GM21619 (cell line): Measurements from ENCODE around the gene CDC42BPA.
"Not testable (repeated sequence)": the region's sequence is repeated elsewhere in the genome, so short reads cannot be mapped to it uniquely, and the experiment has no call there.

ENCODE experiments used
- ATAC-seq: cut with Tn5 transposase; IDR thresholded peaks from one replicate; pipeline ENCODE4 v1.9.1; 2021; ENCODE audit not compliant: unreplicated experiment

The CDC42BPA gene

DNA sequence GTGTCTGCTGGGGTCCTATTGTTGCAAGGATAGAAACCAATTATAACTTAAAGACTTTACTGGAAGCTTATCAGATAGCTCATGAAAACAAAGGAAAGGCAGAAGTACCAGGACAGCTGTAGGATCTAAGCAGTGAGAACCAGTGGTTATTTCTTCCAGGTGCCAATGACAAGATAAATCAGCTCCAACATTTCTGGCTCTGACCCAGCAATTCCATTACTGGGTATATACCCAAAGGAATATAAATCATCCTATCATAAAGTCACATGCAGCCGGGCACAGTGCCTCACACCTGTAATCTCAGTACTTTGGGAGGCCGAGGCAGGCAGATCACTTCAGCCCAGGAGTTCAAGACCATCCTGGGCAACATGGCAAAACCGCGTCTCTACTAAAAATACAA, 17.8 kb upstream of the CDC42BPA start:
- ATAC-seq: not testable (repeated sequence)

DNA sequence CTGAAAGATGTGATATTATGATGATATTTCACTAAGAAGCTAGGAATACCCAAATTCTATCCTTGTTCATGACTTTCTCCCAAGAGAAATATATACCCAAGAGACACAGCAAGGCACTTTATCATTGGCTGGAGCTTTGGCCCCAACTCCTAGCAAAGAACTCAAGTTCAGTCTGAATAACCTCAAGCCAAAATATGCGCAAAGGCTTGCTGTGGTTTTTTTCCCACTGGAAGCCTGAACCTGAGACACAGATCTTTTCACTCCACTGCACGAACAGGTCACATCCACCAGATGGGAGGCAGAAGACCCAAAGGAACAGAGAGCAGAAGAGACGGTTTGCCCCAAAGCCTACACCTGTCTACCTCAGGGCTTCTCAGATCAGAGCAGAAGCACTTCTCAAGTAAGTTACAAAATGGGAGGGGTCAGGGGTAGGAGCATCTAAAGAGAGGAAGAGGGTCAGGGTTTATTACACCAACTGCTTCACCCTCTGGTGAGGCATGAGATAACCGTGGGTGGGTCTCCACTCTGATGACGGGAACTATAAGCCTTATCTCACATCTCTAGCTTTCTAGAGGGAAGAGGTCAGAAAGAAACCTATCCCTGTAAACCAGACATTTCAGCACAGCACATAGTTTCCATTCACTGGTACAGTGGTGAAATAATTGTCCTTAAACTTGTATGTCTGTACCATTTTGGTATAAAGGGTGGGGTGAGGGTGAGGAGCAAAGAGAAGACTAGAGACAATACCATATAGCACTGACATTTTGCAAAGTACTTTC, 17.1 kb upstream of the CDC42BPA start:
- no peak for ATAC-seq

DNA sequence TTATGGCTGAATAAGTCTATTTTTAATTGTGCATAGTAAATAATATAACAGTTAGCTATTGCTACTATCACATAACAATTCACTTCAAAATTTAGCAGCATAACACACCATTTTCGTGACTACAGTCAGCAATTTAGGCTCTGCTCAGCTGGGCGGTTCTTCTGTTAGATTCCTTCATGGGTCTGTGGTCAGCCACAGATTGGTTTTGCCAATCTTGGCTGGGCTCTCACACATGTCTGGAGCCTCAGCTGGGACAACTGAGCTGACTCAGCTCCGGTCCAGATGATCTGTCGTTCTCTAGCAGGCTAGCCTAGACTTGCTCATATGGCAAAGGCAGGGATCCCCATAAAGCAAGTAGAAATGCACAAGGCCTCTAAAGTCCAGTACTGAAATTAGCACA, 15.1 kb upstream of the CDC42BPA start:
- no peak for ATAC-seq

DNA sequence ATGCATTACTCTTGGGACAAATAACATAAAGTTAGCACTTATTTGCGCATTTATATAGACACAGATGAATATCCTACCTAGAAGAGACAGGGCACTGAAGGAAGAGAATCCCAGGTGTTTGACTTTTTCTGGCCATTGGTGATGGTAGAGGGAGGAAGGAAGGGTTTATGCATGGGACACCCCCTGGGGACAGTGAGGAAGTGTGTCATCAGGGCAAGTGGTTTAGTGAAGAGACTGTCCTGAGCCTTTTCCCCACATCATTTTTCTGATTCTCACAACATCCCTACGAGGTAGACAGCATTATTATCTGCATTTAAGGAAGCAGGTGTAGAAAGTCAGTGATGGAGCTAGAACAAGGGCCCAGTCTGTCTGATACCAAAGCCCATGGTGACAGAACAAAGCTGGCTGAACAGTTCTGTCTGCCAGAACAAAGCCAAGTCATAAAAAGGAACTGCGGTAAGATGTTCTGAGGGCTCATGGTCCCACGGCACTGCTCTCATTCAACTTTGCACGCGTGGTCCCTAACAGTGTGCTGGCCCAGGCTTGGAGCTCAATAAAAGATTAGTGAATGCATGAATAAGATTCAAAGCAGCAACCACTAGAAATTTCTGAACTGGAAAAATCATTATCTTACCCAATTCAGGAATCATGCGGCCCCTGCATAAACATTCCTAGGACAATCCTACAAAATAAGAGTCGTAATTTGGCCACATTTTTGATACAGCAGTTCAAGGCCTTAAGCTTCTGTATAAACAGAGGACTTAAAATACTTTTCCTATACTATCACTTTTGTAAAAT, 12.2 kb upstream of the CDC42BPA start:
- no peak for ATAC-seq

DNA sequence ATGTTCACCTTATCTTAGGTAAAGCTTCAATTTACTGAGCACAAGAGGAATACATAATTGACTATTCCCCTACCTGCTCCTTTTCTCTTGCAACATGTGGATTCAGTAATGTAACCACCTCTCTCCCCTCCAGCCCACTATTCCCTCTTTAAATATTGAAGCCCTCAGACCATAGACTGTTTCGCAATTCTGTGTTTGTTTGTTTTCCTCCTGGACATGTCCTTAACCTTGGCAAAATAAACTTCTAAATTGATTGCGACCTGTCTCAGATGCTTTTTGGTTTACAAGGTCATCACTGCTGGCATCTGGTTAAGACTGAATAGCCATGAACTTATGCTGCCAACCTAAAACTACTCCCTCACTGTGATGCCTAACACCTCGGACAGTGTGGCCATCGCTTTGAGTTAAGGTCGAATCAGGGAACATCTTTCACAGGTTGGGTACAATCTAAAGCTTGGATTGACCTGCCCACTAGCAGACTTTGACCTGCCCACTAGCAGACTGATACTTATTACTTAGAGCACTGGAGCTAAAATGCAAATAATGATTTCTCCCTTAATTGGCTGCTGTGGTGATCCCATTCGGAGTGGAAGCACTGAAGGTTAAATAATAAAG, 10.2 kb upstream of the CDC42BPA start:
- no peak for ATAC-seq

DNA sequence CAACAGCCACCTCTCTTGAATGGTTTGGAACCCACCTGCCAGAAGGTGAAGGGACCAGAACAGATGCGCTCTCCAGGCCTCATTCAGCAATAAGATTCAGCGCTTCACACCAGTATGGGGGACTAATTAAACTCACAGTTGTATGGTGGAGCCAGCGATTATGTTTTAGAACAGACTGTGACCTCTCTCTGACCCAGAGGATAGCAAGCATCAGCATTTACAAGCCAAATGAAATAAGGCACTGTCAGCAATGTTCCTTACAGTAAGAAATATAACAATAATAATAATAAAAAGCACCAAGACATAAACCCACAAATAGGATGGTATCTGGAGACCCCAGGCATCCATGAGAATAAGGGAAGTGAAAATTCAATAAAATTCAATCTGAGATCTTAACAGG, 6.9 kb upstream of the CDC42BPA start:
- ATAC-seq: no peak

GRCh38 chr1:227323967-227324268, 5.6 kb upstream of the CDC42BPA start:
- no peak for ATAC-seq

DNA sequence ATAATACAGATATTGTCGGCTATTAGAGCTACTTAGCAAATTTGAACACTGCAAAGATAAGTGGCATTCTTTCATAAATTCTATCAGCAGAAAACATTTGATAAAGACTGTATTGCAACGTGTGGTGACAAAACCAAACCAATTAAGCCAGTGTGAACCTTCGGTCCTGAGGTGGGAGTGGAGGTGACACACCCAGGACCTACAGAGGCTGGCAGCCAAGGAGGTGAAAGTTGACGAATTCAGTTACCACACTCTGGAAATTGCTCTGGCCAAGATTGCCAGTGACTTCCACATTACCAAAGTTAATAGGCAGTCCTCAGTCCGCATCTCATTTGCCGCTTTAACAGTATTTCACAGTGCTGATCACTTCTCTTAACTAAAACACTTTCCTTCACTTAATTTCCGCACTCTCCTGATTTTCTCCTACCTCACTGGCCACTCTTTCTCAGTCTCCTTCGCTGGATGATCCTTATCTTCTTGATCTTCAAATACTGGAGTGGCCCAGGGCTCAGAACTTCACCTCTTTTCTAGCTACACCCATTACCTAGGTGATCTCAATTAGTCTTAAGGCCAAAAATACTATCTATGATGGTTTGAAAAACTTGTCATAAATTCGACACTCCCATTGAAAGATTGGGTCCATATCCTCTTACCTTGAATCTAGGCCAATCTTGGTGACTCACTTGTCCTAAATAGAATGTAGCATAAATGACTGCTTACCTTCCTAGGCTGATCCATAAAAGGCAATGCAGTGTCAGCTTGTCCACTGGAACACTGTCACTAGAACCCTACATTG, 5.1 kb upstream of the CDC42BPA start:
- no peak for ATAC-seq

DNA sequence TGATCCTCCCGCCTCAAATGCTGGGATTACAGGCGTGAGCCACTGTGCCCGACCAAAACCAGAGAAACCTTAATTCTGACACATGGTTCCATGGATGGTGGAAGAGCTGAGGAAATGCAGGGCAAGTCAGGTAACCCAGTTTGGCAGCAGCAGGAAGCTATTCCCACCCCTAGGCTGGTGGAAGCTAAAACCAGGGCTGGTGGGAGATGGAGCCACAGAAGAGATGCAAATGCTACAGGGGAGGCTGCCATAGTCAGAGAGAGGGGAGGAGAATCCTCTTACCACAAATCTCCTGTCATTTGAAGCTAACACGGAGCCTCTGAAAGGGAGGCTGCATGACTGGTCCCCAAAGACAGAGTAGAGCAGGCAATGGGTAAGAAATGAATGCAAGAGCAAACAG, 4.1 kb upstream of the CDC42BPA start:
- ATAC-seq: no peak

GRCh38 chr1:227321035-227321434, 2.7 kb upstream of the CDC42BPA start:
- ATAC-seq: peak; percentile 51

DNA sequence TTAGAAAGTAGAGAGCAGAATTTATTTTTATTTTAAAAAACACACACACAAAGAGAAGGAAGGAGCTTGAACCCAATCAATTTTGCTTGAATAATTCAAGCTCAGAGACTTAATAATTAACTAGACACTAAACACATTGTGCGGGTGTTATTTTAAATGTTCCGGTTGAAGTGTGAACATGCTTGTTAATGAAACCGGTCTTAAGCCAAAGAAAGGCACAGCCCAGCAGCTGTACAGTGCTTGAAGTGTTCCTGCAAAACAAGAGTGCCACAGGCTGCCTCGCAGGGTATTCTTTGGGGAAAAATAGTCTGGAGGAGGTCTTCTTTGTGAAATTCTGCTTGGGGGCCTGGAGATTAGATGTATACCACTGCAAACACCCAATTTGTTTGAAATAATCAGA, 2.2 kb upstream of the CDC42BPA start:
- ATAC-seq: no peak

GRCh38 chr1:227318853-227319607, 738 bp upstream of the CDC42BPA start:
- ATAC-seq: no peak

GRCh38 chr1:227317523-227318015, 723 bp downstream of the CDC42BPA start:
- no peak for ATAC-seq

DNA sequence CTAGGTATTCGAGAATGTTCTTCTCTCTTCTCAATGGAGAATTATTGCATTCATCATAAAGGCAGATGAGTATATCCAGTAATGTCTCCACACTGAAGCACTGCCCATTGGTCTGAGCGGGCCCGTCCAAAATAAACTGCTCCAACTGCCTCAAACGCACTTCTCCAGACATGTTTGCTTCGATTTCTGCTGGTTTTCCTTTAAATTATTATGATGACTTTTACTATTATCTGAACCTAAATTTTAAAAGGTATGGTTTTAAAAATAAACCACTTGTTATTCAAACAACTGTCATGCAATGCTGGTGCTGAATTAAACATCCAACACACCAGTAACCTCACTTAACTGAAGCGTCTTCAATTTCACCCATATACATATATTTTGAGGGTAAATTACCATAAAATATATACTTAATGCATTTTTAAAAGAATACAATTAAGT, 1.3 kb downstream of the CDC42BPA start:
- no peak for ATAC-seq

DNA sequence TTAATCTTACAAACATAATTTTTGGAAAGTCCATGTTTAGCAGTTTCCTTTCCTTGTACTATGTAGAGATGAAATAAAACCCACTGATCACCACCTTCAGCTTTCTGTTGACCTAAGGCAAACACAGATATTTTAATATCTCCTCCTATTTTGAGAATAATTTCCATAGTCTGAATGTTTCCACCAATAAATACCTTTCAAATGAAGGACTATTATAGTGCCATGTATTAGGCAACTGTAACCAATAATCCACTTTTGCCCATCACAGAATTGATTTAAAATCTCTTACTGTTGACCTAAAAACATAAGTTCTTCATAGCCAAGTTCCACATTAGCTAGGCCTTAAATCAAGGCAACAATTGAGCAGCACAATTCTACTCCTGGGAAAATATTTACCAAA, 1.8 kb downstream of the CDC42BPA start:
- no peak for ATAC-seq

DNA sequence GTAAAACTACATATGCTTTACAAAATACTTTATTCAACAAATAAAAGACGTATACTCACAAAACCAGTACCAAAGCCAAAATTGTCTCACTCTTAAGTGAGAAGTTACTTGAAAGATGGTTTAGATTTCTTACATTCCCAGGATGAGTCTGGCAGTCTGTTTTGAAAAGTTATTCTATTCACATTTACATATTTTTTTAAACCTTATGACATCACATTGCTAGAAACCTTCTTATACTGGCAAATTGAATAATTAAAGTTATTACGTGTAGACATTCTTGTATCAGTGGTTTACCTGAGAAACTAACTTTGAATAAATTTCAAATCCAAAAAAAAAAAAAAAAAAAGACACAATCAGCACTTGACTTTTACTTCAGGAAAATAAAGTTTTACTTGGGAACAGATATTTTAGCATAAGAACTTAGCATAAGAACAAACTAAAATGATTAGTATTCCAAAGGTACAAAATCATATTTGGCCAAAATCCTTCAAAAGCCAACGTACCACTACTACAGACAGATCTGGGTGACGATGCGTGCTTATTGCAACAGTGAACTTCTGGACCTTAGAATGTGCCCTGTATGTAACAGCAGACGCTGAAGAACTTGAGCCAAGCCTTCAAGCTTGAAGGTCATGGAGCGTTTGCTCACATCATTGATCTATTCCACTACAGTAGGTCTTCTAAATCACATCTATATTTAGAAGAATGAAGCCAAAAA, 2.5 kb downstream of the CDC42BPA start:
- no peak for ATAC-seq

DNA sequence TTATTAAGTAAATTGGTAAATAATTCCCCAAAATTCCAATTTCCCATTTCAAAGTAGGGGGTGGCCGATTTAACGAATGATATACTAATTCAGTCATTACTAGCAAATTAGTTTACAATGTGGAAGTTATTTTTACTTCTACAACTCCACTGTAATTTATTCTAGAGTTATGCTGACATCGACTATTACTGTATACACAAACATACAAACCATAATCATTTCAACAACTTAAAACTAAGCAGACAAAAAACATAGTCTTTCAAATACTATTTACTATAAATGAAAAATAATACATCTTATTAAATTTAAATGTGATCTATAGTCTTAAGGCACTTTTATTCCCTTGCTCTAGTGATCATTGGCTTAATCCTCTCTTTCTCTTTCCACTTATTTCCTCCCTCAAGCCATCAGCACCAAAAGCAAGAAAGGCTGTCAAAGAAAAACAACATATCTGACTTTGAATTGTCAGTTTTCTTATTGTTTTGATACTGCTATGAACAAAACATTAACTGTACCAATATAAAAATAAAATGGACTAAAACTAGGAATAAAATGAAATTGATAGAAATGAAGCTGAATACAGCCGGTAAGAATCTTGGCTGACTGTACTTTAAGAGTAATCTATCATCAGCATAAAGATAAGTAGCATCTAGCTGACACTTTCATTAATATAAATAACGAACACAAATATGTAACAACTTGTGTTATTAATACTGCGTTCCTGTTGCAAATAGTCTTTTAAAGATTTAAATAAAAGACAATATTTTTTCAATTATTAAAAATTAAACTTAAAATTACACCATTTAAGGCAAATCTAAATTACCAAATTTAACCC, 4.1 kb downstream of the CDC42BPA start:
- ATAC-seq: no peak

DNA sequence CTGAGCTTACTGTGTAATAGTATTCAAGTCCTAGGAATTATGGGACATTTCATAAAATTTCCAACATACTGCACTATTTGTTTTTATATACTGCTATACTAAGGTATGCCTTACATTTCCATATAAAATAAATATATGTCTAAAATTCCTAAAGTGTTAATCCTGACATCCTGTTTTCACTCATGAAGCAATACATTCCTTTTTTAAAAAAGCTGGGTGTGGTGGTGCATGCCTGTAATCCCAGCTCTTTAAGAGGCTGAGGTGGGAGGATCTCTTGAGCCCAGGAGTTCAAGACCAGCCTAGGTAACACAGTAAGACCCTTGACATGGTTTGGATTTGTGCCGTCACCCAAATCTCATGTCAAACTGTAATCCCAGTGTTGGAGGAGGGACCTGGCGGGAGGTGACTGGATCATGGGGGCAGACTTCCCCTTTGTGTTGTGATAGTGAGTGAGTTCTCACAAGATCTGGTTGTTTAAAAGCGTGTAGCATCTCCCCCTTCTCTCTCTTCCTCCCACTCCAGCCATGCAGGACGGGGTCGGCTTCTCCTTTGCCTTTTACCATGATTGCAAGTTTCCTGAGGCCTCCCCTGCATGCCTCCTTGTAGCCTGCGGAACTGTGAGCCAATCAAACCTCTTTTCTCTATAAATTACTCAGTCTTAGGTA, 5.8 kb downstream of the CDC42BPA start:
- ATAC-seq: no peak
